K562 (cell line): ENCODE measurements around the gene CDH1. TPM values are rescaled to one million over a fixed set of nuclear protein-coding genes. Genes with fewer than 3 reads are reported as not detected.

ENCODE experiments used
- ARID1B ChIP-seq: fragments of 450-650 bp; IDR thresholded peaks from 2 replicates; pipeline ENCODE4 v1.6.1; 2016; ENCODE audit warnings: antibody characterized with exemption, mild to moderate bottlenecking, inconsistent platforms
- ATF6 ChIP-seq: sonication (generic); formaldehyde crosslinking; IDR thresholded peaks from 2 replicates; pipeline ENCODE4 v1.4.0; 2020; ENCODE audit warnings: mild to moderate bottlenecking, missing genetic modification reagents
- RCOR1 ChIP-seq, 2 experiments: IDR thresholded peaks; 2 replicates each; pipeline ENCODE4 v1.6.1; 2012; ENCODE audit warnings: low read depth in 2 of 2, low read length in 2 of 2, borderline replicate concordance in 1 of 2, improper control_type of control experiment in 1 of 2
- SIN3A ChIP-seq, 2 experiments: fragments of 150-350 bp in 1 of 2; IDR thresholded peaks; 2 replicates each; pipeline ENCODE4 v1.6.1; 2011 to 2016; ENCODE audit warnings: borderline replicate concordance in 2 of 2, low read depth in 2 of 2, low read length in 2 of 2, mild to moderate bottlenecking in 2 of 2, moderate library complexity in 2 of 2; ENCODE audit not compliant: control insufficient read depth in 1 of 2
- TAL1 ChIP-seq: fragments of 450-650 bp; IDR thresholded peaks from 2 replicates; pipeline ENCODE4 v1.6.1; 2016; ENCODE audit warnings: mild to moderate bottlenecking
- ZNF253 ChIP-seq: fragments of 250-450 bp; sonication (Bioruptor Pico); conservative IDR thresholded peaks from 2 replicates; pipeline ENCODE4 v1.6.1; 2021; ENCODE audit warnings: mild to moderate bottlenecking
- ZNF318 ChIP-seq, 2 experiments: fragments of 450-650 bp; IDR thresholded peaks; 2 replicates each; pipeline ENCODE4 v1.6.1; 2016; ENCODE audit warnings: mild to moderate bottlenecking in 2 of 2, borderline replicate concordance in 1 of 2, low read depth in 1 of 2, moderate library complexity in 1 of 2
- polyA plus RNA-seq, 8 experiments: library from polyadenylated mRNA; depleted of rRNA in 4 of 8; stranded (reverse) in 5 of 8; unstranded in 3 of 8; fragments of >200 nt; fragmentation: Nextera tagmentation in 2 of 8; fragmentation: Illumina TruSeq in 1 of 8; extraction: Ambion mirVana in 2 of 8; extraction: Trizol in 1 of 8; gene quantifications; 2 replicates each; pipeline versions ENCODE4 v1.2.1 to v1.2.3, GENCODE V29; 2011 to 2014; ENCODE audit warnings: inconsistent platforms in 1 of 8, missing spikeins in 1 of 8
- total RNA-seq, 7 experiments: library from RNA; depleted of rRNA in 6 of 7; stranded (reverse); fragments of >200 nt in 6 of 7; fragmentation: Illumina TruSeq in 2 of 7; extraction: Trizol in 2 of 7; gene quantifications; 2 replicates each; pipeline versions ENCODE4 v1.2.1 to v1.2.3, GENCODE V29; 2011 to 2021; ENCODE audit warnings: low replicate concordance in 1 of 7
- TF ChIP-seq, protein P1 (sequence below): fragments of 450-650 bp; formaldehyde crosslinking; IDR thresholded peaks from 2 replicates; pipeline ENCODE4 v1.4.0; 2020; ENCODE audit warnings: mild to moderate bottlenecking, mixed read lengths

The CDH1 gene
- total and polyA plus RNA-seq, 9 of the 15 experiments (the other 6 are each of a cell fraction or from before 2014, with no cell fraction given) = 0.01 to 0.69 TPM; not detected in 7

DNA sequence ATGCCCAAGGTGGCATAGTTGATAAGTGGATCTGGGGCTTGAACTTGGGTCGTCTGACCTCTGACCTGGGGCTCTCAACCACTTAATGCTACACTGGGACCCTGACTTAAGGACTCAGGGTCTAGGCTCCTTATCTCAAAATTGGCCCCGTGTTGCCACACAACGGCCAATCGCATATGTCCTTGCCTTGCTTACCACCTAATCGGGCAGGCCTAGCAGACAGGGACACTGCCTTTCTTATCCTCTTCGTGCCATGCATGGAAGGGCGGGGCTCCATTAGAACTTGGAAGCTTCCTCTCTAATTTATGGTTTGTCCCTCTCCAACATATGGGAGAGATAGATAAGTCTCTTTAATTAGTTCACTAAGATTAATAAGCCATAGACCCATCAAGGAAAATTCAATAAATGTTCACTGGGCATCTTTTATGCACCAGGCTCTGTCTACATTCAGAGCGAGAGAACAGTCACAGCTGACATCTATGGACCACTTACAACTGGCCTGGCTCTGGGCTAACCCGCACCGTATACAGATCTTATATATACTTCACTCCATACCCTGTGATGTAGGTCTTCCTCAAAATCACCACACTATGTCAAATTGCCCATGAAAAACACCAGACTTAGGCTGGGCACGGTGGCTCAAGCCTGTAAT, 35.1 kb downstream of the CDH1 start (continued):
- TF ChIP-seq ZNF318 (IDR thresholded peaks at IDR 0.05; ENCODE audit: borderline replicate concordance in 1 of 2, low read depth in 1 of 2) = no peak
- TF ChIP-seq RCOR1 (IDR thresholded peaks at IDR 0.05; ENCODE audit: borderline replicate concordance in 1 of 2, low read depth in 2 of 2, low read length in 2 of 2) = peak in 1 of 2 experiments; percentile 59; a peak in 1 of 4 replicates
- TF ChIP-seq TAL1 = peak; percentile 88
- no peak for TF ChIP-seq ATF6 (CRISPR knock-in tag)
- no peak for TF ChIP-seq ZNF253 (CRISPR knock-in tag)
- TF ChIP-seq, protein P1, sequence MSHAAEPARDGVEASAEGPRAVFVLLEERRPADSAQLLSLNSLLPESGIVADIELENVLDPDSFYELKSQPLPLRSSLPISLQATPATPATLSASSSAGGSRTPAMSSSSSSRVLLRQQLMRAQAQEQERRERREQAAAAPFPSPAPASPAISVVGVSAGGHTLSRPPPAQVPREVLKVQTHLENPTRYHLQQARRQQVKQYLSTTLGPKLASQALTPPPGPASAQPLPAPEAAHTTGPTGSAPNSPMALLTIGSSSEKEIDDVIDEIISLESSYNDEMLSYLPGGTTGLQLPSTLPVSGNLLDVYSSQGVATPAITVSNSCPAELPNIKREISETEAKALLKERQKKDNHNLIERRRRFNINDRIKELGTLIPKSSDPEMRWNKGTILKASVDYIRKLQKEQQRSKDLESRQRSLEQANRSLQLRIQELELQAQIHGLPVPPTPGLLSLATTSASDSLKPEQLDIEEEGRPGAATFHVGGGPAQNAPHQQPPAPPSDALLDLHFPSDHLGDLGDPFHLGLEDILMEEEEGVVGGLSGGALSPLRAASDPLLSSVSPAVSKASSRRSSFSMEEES (CRISPR knock-in tag) = no peak
- TF ChIP-seq SIN3A (IDR thresholded peaks at IDR 0.05; ENCODE audit: borderline replicate concordance in 2 of 2, control insufficient read depth in 1 of 2, low read depth in 2 of 2, low read length in 2 of 2) = no peak
- peak; percentile 92 for TF ChIP-seq ARID1B
